Left lung (tissue), 10 donors: ENCODE data around the gene HESX1. TPM values are rescaled to one million over a fixed set of nuclear protein-coding genes. Genes with fewer than 3 reads are reported as not detected.
A peak's percentile ranks its signal among the peaks of the same experiment; 100 is the strongest.

Experiments
- ATAC-seq: fragments of 200-7000 bp; cut with Tn5 transposase; one replicate; pipeline ENCODE4 v1.9.1; 2020; ENCODE audit warnings: moderate library complexity
- DNase-seq, 4 donors: peaks; one replicate each; pipeline ENCODE4 v3.0.0-alpha.2; 2013 to 2020
- H3K27ac ChIP-seq, 2 donors: fragments of 200-600 bp; sonication (generic) in 1 of 2; one replicate each; pipeline versions ENCODE4 v1.5.0 to v1.8.0; 2020 to 2021
- H3K27me3 ChIP-seq, 2 donors: fragments of 200-600 bp; sonication (generic) in 1 of 2; one replicate each; pipeline versions ENCODE4 v1.5.0 to v1.8.0; 2020 to 2021
- H3K36me3 ChIP-seq, 2 donors: fragments of 200-600 bp; sonication (generic) in 1 of 2; one replicate each; pipeline versions ENCODE4 v1.5.0 to v1.8.0; 2020 to 2021
- H3K4me1 ChIP-seq, 2 donors: fragments of 200-600 bp; one replicate each; pipeline ENCODE4 v1.8.0; 2021
- H3K4me3 ChIP-seq, 2 donors: fragments of 200-600 bp; sonication (generic) in 1 of 2; one replicate each; pipeline versions ENCODE4 v1.5.0 to v1.8.0; 2020 to 2021; ENCODE audit warnings: mild to moderate bottlenecking in 1 of 2
- H3K9me3 ChIP-seq, 2 donors: fragments of 200-600 bp; sonication (generic) in 1 of 2; one replicate each; pipeline versions ENCODE4 v1.5.0 to v1.8.0; 2020 to 2021
- CTCF ChIP-seq, 2 donors: fragments of 200-600 bp; sonication (generic) in 1 of 2; IDR thresholded peaks; one replicate each; pipeline versions ENCODE4 v1.5.0 to v1.8.0; 2021; ENCODE audit warnings: antibody characterized with exemption in 2 of 2
- intact Hi-C, 2 donors: fragments of 100-400 bp; cut with DNase I; formaldehyde crosslinking; loops; one replicate each; pipeline versions ENCODE4 v1.11.2 to v1.14.2; 2022
- polyA plus RNA-seq, 6 donors: library from polyadenylated mRNA; unstranded; fragments of 120-200 nt; gene quantifications; one replicate each; pipeline ENCODE4 v1.2.1, GENCODE V29; 2013; ENCODE audit not compliant: insufficient read length in 6 of 6
- total RNA-seq, 2 donors: library from RNA; stranded (reverse); fragmentation: NEBNext Ultra II Directional; extraction: Animal tissue kit (Norgen Biotek cat#: 25700); gene quantifications; one replicate each; pipeline ENCODE4 v1.2.1, GENCODE V29; 2021
- donor health status: DM: no; HTN: yes; CAD: no.
- donor health status: DM: no; HTN: no; CAD: no.

Gene HESX1
- total and polyA plus RNA-seq, 8 donors = 0.47 to 4.0 (median 3.3) TPM

- Histone ChIP-seq H3K4me3 (no peak overlapping the region), H3K4me1 (peaks cover 15 to 25% of the 10 kb centered on the region in 2 donors), H3K27ac (no peak overlapping the region), H3K27me3 (no peaks in the 10 kb centered on the region), H3K36me3 (no peaks in the 10 kb centered on the region), H3K9me3 (no peaks in the 10 kb centered on the region)
- no peak for TF ChIP-seq CTCF (IDR thresholded peaks at IDR 0.05)
- DNase-seq = no peak
- ATAC-seq = no peak
- intact Hi-C loops = no loop called here
These were observed 30.2 kb upstream of the HESX1 start for GRCh38 chr3:57230006-57230405.

GRCh38 chr3:57227930-57228751 is 28.4 kb upstream of the HESX1 start:
- H3K27me3 ChIP-seq = no peaks in the 10 kb centered on the region
- intact Hi-C loops = loop anchor here in 1 of 2 donors (10.0 kb wide), 2 partner anchors 133 to 233 kb away; no protein-coding TSS in a partner anchor
- no peaks in the 10 kb centered on the region for H3K36me3 ChIP-seq
- TF ChIP-seq CTCF (IDR thresholded peaks at IDR 0.05) = no peak
- peak overlapping the region; percentile 92 to 95 for H3K27ac ChIP-seq
- DNase-seq (peak; percentile 62 to 89 (median 70)), ATAC-seq (peak; percentile 78)
- peaks cover 15 to 25% of the 10 kb centered on the region in 2 donors for H3K4me1 ChIP-seq
- H3K9me3 ChIP-seq = no peaks in the 10 kb centered on the region
- H3K4me3 ChIP-seq = peak overlapping the region; percentile 67 to 79

- peaks cover 15 to 25% of the 10 kb centered on the region in 2 donors for H3K4me1 ChIP-seq
- DNase-seq (peak; percentile 92 to 99 (median 96)), ATAC-seq (peak; percentile 98)
- H3K36me3 ChIP-seq = no peaks in the 10 kb centered on the region
- H3K4me3 ChIP-seq = peak within 1 kb of the TSS; percentile 67 to 79
- H3K9me3 ChIP-seq = no peaks in the 10 kb centered on the region
- peak within 1 kb of the TSS; percentile 92 to 95 for H3K27ac ChIP-seq
- H3K27me3 ChIP-seq = no peaks in the 10 kb centered on the region
- intact Hi-C loops = loop anchor here in 1 of 2 donors (10.0 kb wide), 2 partner anchors 133 to 233 kb away; no protein-coding TSS in a partner anchor
- no peak for TF ChIP-seq CTCF (IDR thresholded peaks at IDR 0.05)
These were observed 27.6 kb upstream of the HESX1 start, which contains the start of gene APPL1 for GRCh38 chr3:57227204-57227929. TSS of gene APPL1 (plus strand) at chr3:57227729. CDS start at chr3:57227884, 155 bp downstream.

- no peak for DNase-seq
- ATAC-seq = no peak
- Histone ChIP-seq H3K4me3 (peak overlapping the region in 1 of 2 donors; percentile 79), H3K36me3 (no peaks in the 10 kb centered on the region), H3K27ac (peak overlapping the region in 1 of 2 donors; percentile 92), H3K27me3 (no peaks in the 10 kb centered on the region), H3K4me1 (peaks cover 15 to 25% of the 10 kb centered on the region in 2 donors), H3K9me3 (no peaks in the 10 kb centered on the region)
- TF ChIP-seq CTCF (IDR thresholded peaks at IDR 0.05) = no peak
- intact Hi-C loops = loop anchor here in 1 of 2 donors (10.0 kb wide), 2 partner anchors 131 to 231 kb away; no protein-coding TSS in a partner anchor
These were observed 26.4 kb upstream of the HESX1 start for GRCh38 chr3:57226176-57226575.
